ENCODE data around the gene HPCAL1.

HPCAL1 gene

GRCh38 chr2:10447895-10448575 is 145.3 kb downstream of the HPCAL1 start, which contains the start of gene ODC1:
TSS of gene ODC1 (minus strand) at chr2:10448327. CDS start at chr2:10445032, 3,295 bp downstream.
- peaks cover 31% of the 10 kb centered on the region for H3K4me1 ChIP-seq (ENCODE audit: insufficient read depth, poor library complexity, severe bottlenecking)
- peak; percentile 64 for ATAC-seq (ENCODE audit: low read depth)
- peak within 1 kb of the TSS; percentile 76 for H3K27ac ChIP-seq (ENCODE audit: poor library complexity, severe bottlenecking)

GRCh38 chr2:10448576-10449485 is 146.1 kb downstream of the HPCAL1 start:
- Histone ChIP-seq H3K9me3 (ENCODE audit: severe bottlenecking) (no peaks in the 10 kb centered on the region), H3K4me3 (ENCODE audit: severe bottlenecking) (peak overlapping the region; percentile 2), H3K27me3 (ENCODE audit: insufficient read depth, poor library complexity, severe bottlenecking) (no peaks in the 10 kb centered on the region), H3K27ac (ENCODE audit: poor library complexity, severe bottlenecking) (peak overlapping the region; percentile 76), H3K36me3 (ENCODE audit: low read depth) (peaks cover 22% of the 10 kb centered on the region), H3K4me1 (ENCODE audit: insufficient read depth, poor library complexity, severe bottlenecking) (peaks cover 39% of the 10 kb centered on the region)
- TF ChIP-seq CTCF (IDR thresholded peaks at IDR 0.05; ENCODE audit: poor library complexity, severe bottlenecking) = peak; percentile 9
- ATAC-seq (ENCODE audit: low read depth) = peak; percentile 17; the same call in 2 of the 3 replicates
- DNase-seq (ENCODE audit: low spot score) = no peak

More at GRCh38 chr2:10447895-10448575, 145.3 kb downstream of the HPCAL1 start, which contains the start of gene ODC1:
- Histone ChIP-seq H3K9me3 (ENCODE audit: severe bottlenecking) (no peaks in the 10 kb centered on the region), H3K4me3 (ENCODE audit: severe bottlenecking) (peak within 1 kb of the TSS; percentile 75), H3K36me3 (ENCODE audit: low read depth) (peaks cover 30% of the 10 kb centered on the region), H3K27me3 (ENCODE audit: insufficient read depth, poor library complexity, severe bottlenecking) (no peaks in the 10 kb centered on the region)
- TF ChIP-seq CTCF (IDR thresholded peaks at IDR 0.05; ENCODE audit: poor library complexity, severe bottlenecking) = no peak
- DNase-seq (ENCODE audit: low spot score) = peak; percentile 93

GRCh38 chr2:10449486-10449831 is 146.8 kb downstream of the HPCAL1 start:
- H3K36me3 ChIP-seq (ENCODE audit: low read depth) = peaks cover 16% of the 10 kb centered on the region
- no peak overlapping the region for H3K27ac ChIP-seq (ENCODE audit: poor library complexity, severe bottlenecking)
- DNase-seq (ENCODE audit: low spot score) (no peak), ATAC-seq (ENCODE audit: low read depth) (no peak)
- peaks cover 44% of the 10 kb centered on the region for H3K4me1 ChIP-seq (ENCODE audit: insufficient read depth, poor library complexity, severe bottlenecking)
- H3K4me3 ChIP-seq (ENCODE audit: severe bottlenecking) = no peak overlapping the region
- TF ChIP-seq CTCF (IDR thresholded peaks at IDR 0.05; ENCODE audit: poor library complexity, severe bottlenecking) = no peak
- H3K9me3 ChIP-seq (ENCODE audit: severe bottlenecking) = no peaks in the 10 kb centered on the region
- H3K27me3 ChIP-seq (ENCODE audit: insufficient read depth, poor library complexity, severe bottlenecking) = no peaks in the 10 kb centered on the region

GRCh38 chr2:10449838-10450691 is 147.4 kb downstream of the HPCAL1 start:
- DNase-seq (ENCODE audit: low spot score) = no peak
- TF ChIP-seq CTCF (IDR thresholded peaks at IDR 0.05; ENCODE audit: poor library complexity, severe bottlenecking) = no peak
- ATAC-seq (ENCODE audit: low read depth) = no peak
- H3K4me1 ChIP-seq (ENCODE audit: insufficient read depth, poor library complexity, severe bottlenecking) = peaks cover 42% of the 10 kb centered on the region
- no peaks in the 10 kb centered on the region for H3K9me3 ChIP-seq (ENCODE audit: severe bottlenecking)
- H3K4me3 ChIP-seq (ENCODE audit: severe bottlenecking) = no peak overlapping the region
- peaks cover 10% of the 10 kb centered on the region for H3K36me3 ChIP-seq (ENCODE audit: low read depth)
- peak overlapping the region; percentile 83 for H3K27ac ChIP-seq (ENCODE audit: poor library complexity, severe bottlenecking)
- H3K27me3 ChIP-seq (ENCODE audit: insufficient read depth, poor library complexity, severe bottlenecking) = no peaks in the 10 kb centered on the region
